Endothelial cell of umbilical vein (primary cell): ENCODE data around the gene MT1X. TPM values are rescaled to one million over a fixed set of nuclear protein-coding genes. Genes with fewer than 3 reads are reported as not detected.
A peak's percentile ranks its signal among the peaks of the same experiment; 100 is the strongest.

Experiments used
- BruUV-seq: library from RNA; stranded (reverse); fragments of 400-500 nt; replicated peaks from 2 replicates; lab custom pipeline; 2021; lab: Mats Ljungman, UMichigan
- CTCF ChIA-PET: fragments of 300-600, 350-600 bp; sonication (Branson Sonifier 250); formaldehyde crosslinking; loops from one replicate; lab custom pipeline; 2021; ENCODE audit warnings: antibody characterized with exemption, inconsistent platforms; lab: Charles Lee
- POLR2A ChIA-PET: fragments of 300-600, 350-600 bp; sonication (Branson Sonifier 250); formaldehyde crosslinking; loops from one replicate; lab custom pipeline; 2021; ENCODE audit warnings: antibody characterized with exemption, inconsistent platforms; lab: Charles Lee
- DNase-seq: peaks from one replicate; pipeline ENCODE4 v3.0.0-alpha.2; 2011; ENCODE audit warnings: low read depth, low spot score
- FAIRE-seq: peaks from 2 replicates; lab custom pipeline; 2011; peaks lifted over from hg19 to GRCh38; lab: Jason Lieb, UNC
- H2AFZ ChIP-seq: 2 replicates; pipeline ENCODE4 v1.6.0; 2012; ENCODE audit warnings: low read depth, low read length, control low read depth, inconsistent platforms
- H3K27ac ChIP-seq: 2 replicates; pipeline ENCODE4 v1.5.1; 2011; ENCODE audit warnings: low read depth, mild to moderate bottlenecking, control low read depth, low read length, moderate library complexity; ENCODE audit not compliant: insufficient read depth
- H3K27me3 ChIP-seq, 2 experiments: 2 replicates each; pipeline versions ENCODE4 v1.6.0 to v1.6.1; 2011; ENCODE audit warnings: low read length in 2 of 2, mixed read lengths in 1 of 2; ENCODE audit not compliant: control insufficient read depth in 2 of 2, insufficient read depth in 2 of 2
- H3K36me3 ChIP-seq, 2 experiments: 2 replicates in 1 of 2; 3 replicates in 1 of 2; pipeline ENCODE4 v1.5.1; 2011; ENCODE audit warnings: low read length in 2 of 2, mild to moderate bottlenecking in 1 of 2, moderate library complexity in 1 of 2; ENCODE audit not compliant: control insufficient read depth in 2 of 2, insufficient read depth in 2 of 2; ENCODE audit errors: extremely low read depth in 1 of 2
- H3K4me1 ChIP-seq: 3 replicates; pipeline ENCODE4 v1.5.1; 2011; ENCODE audit warnings: mild to moderate bottlenecking, low read length; ENCODE audit not compliant: control insufficient read depth, insufficient read depth; ENCODE audit errors: extremely low read depth
- H3K4me2 ChIP-seq: 2 replicates; pipeline ENCODE4 v1.6.1; 2011; ENCODE audit warnings: low read length, control low read depth, mixed read lengths; ENCODE audit not compliant: insufficient read depth
- H3K4me3 ChIP-seq, 3 experiments: fragments of 200-600 bp in 1 of 3; sonication (generic), shearing (Covaris generic) in 1 of 3; replicated peaks in 1 of 3; 2 replicates each; pipeline ENCODE4 v1.5.1; 2011 to 2016; ENCODE audit warnings: control low read depth in 3 of 3, low read length in 3 of 3, mild to moderate bottlenecking in 2 of 3, inconsistent platforms in 1 of 3, low read depth in 1 of 3, moderate library complexity in 1 of 3; ENCODE audit not compliant: insufficient read depth in 1 of 3
- H3K79me2 ChIP-seq: 2 replicates; pipeline ENCODE4 v1.6.0; 2012; ENCODE audit warnings: low read length, inconsistent platforms; ENCODE audit not compliant: control insufficient read depth, insufficient read depth
- H3K9ac ChIP-seq: replicated peaks from 2 replicates; pipeline ENCODE3; 2011; ENCODE audit warnings: low read length, control low read depth; ENCODE audit not compliant: insufficient read depth; ENCODE audit errors: extremely low read depth
- H3K9me1 ChIP-seq: replicated peaks from 3 replicates; pipeline ENCODE4 v1.6.0; 2011; ENCODE audit warnings: mild to moderate bottlenecking, low read length; ENCODE audit not compliant: control insufficient read depth, insufficient read depth; ENCODE audit errors: extremely low read depth
- H3K9me3 ChIP-seq: replicated peaks from 2 replicates; pipeline ENCODE4 v1.5.1; 2012; ENCODE audit warnings: low read length, inconsistent platforms; ENCODE audit not compliant: control insufficient read depth, insufficient read depth
- H4K20me1 ChIP-seq: replicated peaks from 2 replicates; pipeline ENCODE3; 2011; ENCODE audit warnings: mild to moderate bottlenecking, low read length; ENCODE audit not compliant: control insufficient read depth, insufficient read depth; ENCODE audit errors: extremely low read depth
- EZH2 ChIP-seq: IDR thresholded peaks from 2 replicates; pipeline ENCODE4 v1.6.1; 2012; ENCODE audit warnings: borderline replicate concordance, low read depth, mild to moderate bottlenecking, moderate library complexity, low read length, inconsistent platforms; ENCODE audit not compliant: severe bottlenecking
- FOS ChIP-seq: IDR thresholded peaks from 2 replicates; pipeline ENCODE4 v1.6.1; 2011; ENCODE audit warnings: mild to moderate bottlenecking, low read length, moderate library complexity, borderline replicate concordance; ENCODE audit not compliant: insufficient read depth
- GATA2 ChIP-seq: IDR thresholded peaks from 2 replicates; pipeline ENCODE4 v1.7.0; 2011; ENCODE audit warnings: low read depth, mild to moderate bottlenecking, moderate library complexity, mixed read lengths, low read length; ENCODE audit not compliant: insufficient read length, insufficient read depth
- JUN ChIP-seq: IDR thresholded peaks from 2 replicates; pipeline ENCODE4 v1.6.1; 2011; ENCODE audit warnings: borderline replicate concordance, low read depth; ENCODE audit not compliant: insufficient read length, insufficient read depth
- POLR2A ChIP-seq: IDR thresholded peaks from 2 replicates; pipeline ENCODE4 v1.6.1; 2012; ENCODE audit warnings: low read depth, mild to moderate bottlenecking, control low read depth, low read length
- dilution Hi-C: fragments of 300-500 bp; cut with MboI; formaldehyde crosslinking; loops from one replicate; pipeline ENCODE4 v1.15.0; 2019; ENCODE audit warnings: low sequenced_read_pairs; ENCODE audit not compliant: extremely low pct_ligation_motif_present
- intact Hi-C: fragments of 100-400 bp; cut with micrococcal nuclease; formaldehyde crosslinking; loops from one replicate; pipeline ENCODE4 v1.10.0; 2022
- polyA plus RNA-seq, 4 experiments: library from polyadenylated mRNA; depleted of rRNA in 3 of 4; stranded (reverse) in 3 of 4; unstranded in 1 of 4; fragments of >200 nt; gene quantifications; 2 replicates each; pipeline versions ENCODE4 v1.2.1 to v1.2.3, GENCODE V29; 2011 to 2012; ENCODE audit warnings: missing spikeins in 1 of 4
- total RNA-seq: library from RNA; stranded (reverse); gene quantifications from 2 replicates; pipeline ENCODE4 v1.2.3, GENCODE V29; 2021
- TF ChIP-seq, protein P1 (sequence below), 2 donors: IDR thresholded peaks; 1 replicate in 1 of 2; 2 replicates in 1 of 2; pipeline ENCODE4 v1.5.1; 2011; ENCODE audit warnings: low read length in 2 of 2, mild to moderate bottlenecking in 2 of 2, moderate library complexity in 2 of 2, control low read depth in 1 of 2, inconsistent platforms in 1 of 2, low read depth in 1 of 2; ENCODE audit not compliant: insufficient read depth in 1 of 2; ENCODE audit errors: extremely low read depth in 1 of 2
- TF ChIP-seq, protein P2 (sequence below): IDR thresholded peaks from 2 replicates; pipeline ENCODE4 v1.6.1; 2011; ENCODE audit not compliant: insufficient read depth, insufficient read length

The MT1X gene
- total and polyA plus RNA-seq, 2 donors (not counting 3 experiments of a cell fraction or from before 2014, with no cell fraction given) = 15.6 to 46.7 TPM

GRCh38 chr16:56653218-56653617 lies 29.1 kb upstream of the MT1X start:
- POLR2A ChIA-PET = no interaction called here
- CTCF ChIA-PET = no interaction called here

DNA sequence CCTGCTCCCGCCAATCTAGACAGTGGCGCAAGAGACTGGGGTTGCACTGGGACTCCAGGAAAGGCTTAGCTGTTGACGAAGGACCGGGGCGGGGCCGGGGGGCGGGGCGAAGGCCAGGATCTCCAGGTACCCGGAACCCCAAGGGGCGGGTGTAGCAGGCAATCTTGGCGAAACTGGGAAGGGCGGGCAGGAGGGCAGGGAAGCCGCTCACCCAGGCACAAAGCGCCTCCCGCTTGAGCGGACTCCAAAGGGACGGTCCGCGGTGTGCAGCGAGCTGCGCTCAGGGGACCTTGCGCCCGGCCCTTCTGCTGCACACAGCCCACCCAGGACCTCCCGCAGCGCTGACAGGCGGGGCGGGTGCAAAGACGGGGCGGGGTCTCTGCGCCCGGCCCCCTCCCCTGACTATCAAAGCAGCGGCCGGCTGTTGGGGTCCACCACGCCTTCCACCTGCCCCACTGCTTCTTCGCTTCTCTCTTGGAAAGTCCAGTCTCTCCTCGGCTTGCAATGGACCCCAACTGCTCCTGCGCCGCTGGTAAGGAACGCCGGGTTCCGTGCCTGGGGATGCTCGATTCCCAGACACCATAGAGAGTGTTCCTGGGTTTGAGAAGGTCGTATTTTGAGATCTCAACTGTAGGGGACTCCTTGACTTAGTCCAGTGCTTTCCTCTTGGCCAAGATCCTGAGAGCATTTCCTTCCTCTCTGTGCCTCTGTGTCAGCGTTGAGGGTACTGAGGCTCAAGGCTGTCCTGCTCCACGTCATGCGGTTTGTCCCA lies 24.5 kb upstream of the MT1X start, which contains the start of gene MT1F:
MT1F (plus strand) TSS at position 405 of the 772 bp plus-strand sequence; CDS start at position 505, 100 bp downstream.
- peaks cover 33 to 37% of the 10 kb centered on the region in 2 experiments for H3K27me3 ChIP-seq
- dilution Hi-C loops (no loop called here), intact Hi-C loops (loop anchor here (2.0 kb wide), 1 partner anchor 23 kb away; no protein-coding TSS in a partner anchor)
- H4K20me1 ChIP-seq = no peaks in the 10 kb centered on the region
- TF ChIP-seq, protein P1, sequence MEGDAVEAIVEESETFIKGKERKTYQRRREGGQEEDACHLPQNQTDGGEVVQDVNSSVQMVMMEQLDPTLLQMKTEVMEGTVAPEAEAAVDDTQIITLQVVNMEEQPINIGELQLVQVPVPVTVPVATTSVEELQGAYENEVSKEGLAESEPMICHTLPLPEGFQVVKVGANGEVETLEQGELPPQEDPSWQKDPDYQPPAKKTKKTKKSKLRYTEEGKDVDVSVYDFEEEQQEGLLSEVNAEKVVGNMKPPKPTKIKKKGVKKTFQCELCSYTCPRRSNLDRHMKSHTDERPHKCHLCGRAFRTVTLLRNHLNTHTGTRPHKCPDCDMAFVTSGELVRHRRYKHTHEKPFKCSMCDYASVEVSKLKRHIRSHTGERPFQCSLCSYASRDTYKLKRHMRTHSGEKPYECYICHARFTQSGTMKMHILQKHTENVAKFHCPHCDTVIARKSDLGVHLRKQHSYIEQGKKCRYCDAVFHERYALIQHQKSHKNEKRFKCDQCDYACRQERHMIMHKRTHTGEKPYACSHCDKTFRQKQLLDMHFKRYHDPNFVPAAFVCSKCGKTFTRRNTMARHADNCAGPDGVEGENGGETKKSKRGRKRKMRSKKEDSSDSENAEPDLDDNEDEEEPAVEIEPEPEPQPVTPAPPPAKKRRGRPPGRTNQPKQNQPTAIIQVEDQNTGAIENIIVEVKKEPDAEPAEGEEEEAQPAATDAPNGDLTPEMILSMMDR (IDR thresholded peaks at IDR 0.05; ENCODE audit: extremely low read depth in 1 of 2, insufficient read depth in 1 of 2, low read depth in 1 of 2, low read length in 2 of 2) = no peak
- TF ChIP-seq EZH2 = no peak
- no peak for TF ChIP-seq JUN
- TF ChIP-seq, protein P2, sequence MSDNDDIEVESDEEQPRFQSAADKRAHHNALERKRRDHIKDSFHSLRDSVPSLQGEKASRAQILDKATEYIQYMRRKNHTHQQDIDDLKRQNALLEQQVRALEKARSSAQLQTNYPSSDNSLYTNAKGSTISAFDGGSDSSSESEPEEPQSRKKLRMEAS = no peak
- no peak for TF ChIP-seq FOS
- TF ChIP-seq POLR2A = no peak
- TF ChIP-seq GATA2 = no peak
- peaks cover 10% of the 10 kb centered on the region for H3K4me1 ChIP-seq
- H2AFZ ChIP-seq = peak within 1 kb of the TSS; percentile 90
- peak; percentile 35 for DNase-seq
- no peak within 1 kb of the TSS for H3K27ac ChIP-seq
- no peak within 1 kb of the TSS for H3K9ac ChIP-seq
- ChIA-PET CTCF (interaction anchor here (1.3 to 1.5 kb wide), 2 partner anchors 12 to 144 kb away, joined by 3 to 6 read pairs; no protein-coding TSS in a partner anchor), POLR2A (no interaction called here)
- no peaks in the 10 kb centered on the region for H3K9me1 ChIP-seq
- BruUV-seq = no TSS peak
- H3K4me2 ChIP-seq = peak within 1 kb of the TSS; percentile 81
- H3K79me2 ChIP-seq = no peaks in the 10 kb centered on the region
- peak; percentile 88 for FAIRE-seq
- no peaks in the 10 kb centered on the region for H3K9me3 ChIP-seq
- H3K4me3 ChIP-seq = peak within 1 kb of the TSS; percentile 26 to 65 (median 36)
- H3K36me3 ChIP-seq = no peaks in the 10 kb centered on the region

More at GRCh38 chr16:56653218-56653617, 29.1 kb upstream of the MT1X start:
- peaks cover 4% of the 10 kb centered on the region for H3K4me1 ChIP-seq
- no peak overlapping the region for H2AFZ ChIP-seq
- no peak overlapping the region for H3K4me3 ChIP-seq
- no peaks in the 10 kb centered on the region for H3K9me1 ChIP-seq
- H3K79me2 ChIP-seq = no peaks in the 10 kb centered on the region
- FAIRE-seq (no peak), DNase-seq (no peak)
- no peaks in the 10 kb centered on the region for H3K9me3 ChIP-seq
- intact Hi-C loops = no loop called here
- H3K9ac ChIP-seq = no peak overlapping the region
- no peaks in the 10 kb centered on the region for H3K36me3 ChIP-seq
- no peaks in the 10 kb centered on the region for H4K20me1 ChIP-seq
- BruUV-seq = no TSS peak
- no peak overlapping the region for H3K4me2 ChIP-seq
- dilution Hi-C loops = no loop called here
- no peak overlapping the region for H3K27ac ChIP-seq
- peaks cover 16 to 20% of the 10 kb centered on the region in 2 experiments for H3K27me3 ChIP-seq
- TF ChIP-seq JUN = no peak
- TF ChIP-seq EZH2 = no peak
